ENCODE measurements around the gene PANK4. TPM values are rescaled to one million over a fixed set of nuclear protein-coding genes. Genes with fewer than 3 reads are reported as not detected.

Gene PANK4
- total RNA-seq, 3 donors from 2014 or later, result 16.5 to 32.8 (median 31.3) TPM

GRCh38 chr1:2502210-2502609, 24.2 kb downstream of the PANK4 start:
- no peak for TF ChIP-seq CTCF (IDR thresholded peaks at IDR 0.05)
- no peak for TF ChIP-seq POLR2AphosphoS5 (IDR thresholded peaks at IDR 0.05)
- no peak for TF ChIP-seq POLR2A (IDR thresholded peaks at IDR 0.05)
- Histone ChIP-seq H3K27ac (no peak overlapping the region), H3K27me3 (peaks cover 0 to 35% of the 10 kb centered on the region in 2 donors), H3K36me3 (no peaks in the 10 kb centered on the region), H3K9me3 (no peaks in the 10 kb centered on the region), H3K4me1 (no peaks in the 10 kb centered on the region), H3K4me3 (no peak overlapping the region)
- no peak for DNase-seq (ENCODE audit: low spot score in 2 of 2)
- intact Hi-C loops (cut with DNase I; ENCODE audit: low total_unique reads), result no loop called here

GRCh38 chr1:2501820-2502119, 24.6 kb downstream of the PANK4 start:
- H3K27ac ChIP-seq, result no peak overlapping the region
- H3K36me3 ChIP-seq, result no peaks in the 10 kb centered on the region
- no peak for DNase-seq (ENCODE audit: low spot score in 2 of 2)
- H3K4me1 ChIP-seq, result no peaks in the 10 kb centered on the region
- intact Hi-C loops (cut with DNase I; ENCODE audit: low total_unique reads), result no loop called here
- H3K9me3 ChIP-seq, result no peaks in the 10 kb centered on the region
- TF ChIP-seq POLR2A (IDR thresholded peaks at IDR 0.05), result no peak
- no peak for TF ChIP-seq POLR2AphosphoS5 (IDR thresholded peaks at IDR 0.05)
- TF ChIP-seq CTCF (IDR thresholded peaks at IDR 0.05), result no peak
- peaks cover 0 to 35% of the 10 kb centered on the region in 2 donors for H3K27me3 ChIP-seq
- no peak overlapping the region for H3K4me3 ChIP-seq

GRCh38 chr1:2501041-2501819, 25.2 kb downstream of the PANK4 start:
- H3K36me3 ChIP-seq, result no peaks in the 10 kb centered on the region
- no peak for TF ChIP-seq POLR2AphosphoS5 (IDR thresholded peaks at IDR 0.05)
- no peak for TF ChIP-seq CTCF (IDR thresholded peaks at IDR 0.05)
- no peak for TF ChIP-seq POLR2A (IDR thresholded peaks at IDR 0.05)
- H3K27me3 ChIP-seq, result peaks cover 0 to 35% of the 10 kb centered on the region in 2 donors
- no peak overlapping the region for H3K27ac ChIP-seq
- H3K4me3 ChIP-seq, result no peak overlapping the region
- no peaks in the 10 kb centered on the region for H3K9me3 ChIP-seq
- intact Hi-C loops (cut with DNase I; ENCODE audit: low total_unique reads), result no loop called here
- no peaks in the 10 kb centered on the region for H3K4me1 ChIP-seq
- DNase-seq (ENCODE audit: low spot score in 2 of 2), result no peak

GRCh38 chr1:2499986-2500596, 26.3 kb downstream of the PANK4 start:
- H3K27ac ChIP-seq, result no peak overlapping the region
- no peak for TF ChIP-seq CTCF (IDR thresholded peaks at IDR 0.05)
- no peak for TF ChIP-seq POLR2A (IDR thresholded peaks at IDR 0.05)
- no peak for TF ChIP-seq POLR2AphosphoS5 (IDR thresholded peaks at IDR 0.05)
- DNase-seq (ENCODE audit: low spot score in 2 of 2), result no peak
- no peaks in the 10 kb centered on the region for H3K4me1 ChIP-seq
- no peak overlapping the region for H3K4me3 ChIP-seq
- intact Hi-C loops (cut with DNase I; ENCODE audit: low total_unique reads), result loop anchor here (10.0 kb wide), 1 partner anchor 505 kb away; no protein-coding TSS in a partner anchor
- no peaks in the 10 kb centered on the region for H3K36me3 ChIP-seq
- H3K27me3 ChIP-seq, result peaks cover 0 to 34% of the 10 kb centered on the region in 2 donors
- H3K9me3 ChIP-seq, result no peaks in the 10 kb centered on the region

GRCh38 chr1:2499260-2499659, 27.1 kb downstream of the PANK4 start:
- peaks cover 0 to 30% of the 10 kb centered on the region in 2 donors for H3K27me3 ChIP-seq

More at GRCh38 chr1:2499260-2499659, 27.1 kb downstream of the PANK4 start:
- no peaks in the 10 kb centered on the region for H3K4me1 ChIP-seq
- DNase-seq (ENCODE audit: low spot score in 2 of 2), result no peak
- no peak overlapping the region for H3K4me3 ChIP-seq
- TF ChIP-seq POLR2A (IDR thresholded peaks at IDR 0.05) (no peak), POLR2AphosphoS5 (IDR thresholded peaks at IDR 0.05) (no peak)
- no peaks in the 10 kb centered on the region for H3K9me3 ChIP-seq
- H3K36me3 ChIP-seq, result no peaks in the 10 kb centered on the region
- H3K27ac ChIP-seq, result no peak overlapping the region
- intact Hi-C loops (cut with DNase I; ENCODE audit: low total_unique reads), result loop anchor here (10.0 kb wide), 1 partner anchor 506 kb away; no protein-coding TSS in a partner anchor
